Measurements from ENCODE around the gene ABCC5. TPM values are rescaled to one million over a fixed set of nuclear protein-coding genes. Genes with fewer than 3 reads are reported as not detected.

Gene ABCC5
- total RNA-seq, 1 experiment from 2014 or later = 37.6 TPM

- no peak for DNase-seq
- no peak overlapping the region for H3K4me3 Mint-ChIP-seq
- no peak overlapping the region for H2AK5ac ChIP-seq (ENCODE audit: insufficient read length, low read length)
- no peak overlapping the region for H2AFZ ChIP-seq (ENCODE audit: low read length)
- H2BK20ac ChIP-seq (ENCODE audit: low read depth, low read length, poor library complexity, severe bottlenecking) = no peak overlapping the region
- no peak overlapping the region for H3K23ac ChIP-seq (ENCODE audit: insufficient read length, low read depth, low read length)
- no peak overlapping the region for H2BK12ac ChIP-seq (ENCODE audit: insufficient read length, low read depth, low read length)
- H3K56ac ChIP-seq (ENCODE audit: insufficient read length, low read depth, low read length) = no peak overlapping the region
- no peak overlapping the region for H3K9ac ChIP-seq (ENCODE audit: extremely low read depth, insufficient read length, low read length)
- H3K79me1 ChIP-seq (ENCODE audit: insufficient read depth, low read depth, low read length, poor library complexity, severe bottlenecking) = no peaks in the 10 kb centered on the region
- no peaks in the 10 kb centered on the region for H3K27me3 ChIP-seq (ENCODE audit: insufficient read depth, low read length)
- H4K8ac ChIP-seq (replicated peaks; ENCODE audit: insufficient read length, low read depth, low read length) = no peak overlapping the region
- no peak overlapping the region for H2BK15ac ChIP-seq (ENCODE audit: low read depth, low read length)
- H3K23me2 ChIP-seq (ENCODE audit: insufficient read length, low read depth, low read length, poor library complexity, severe bottlenecking) = no peaks in the 10 kb centered on the region
- no peak overlapping the region for H3T11ph ChIP-seq (ENCODE audit: low read length)
- no peak overlapping the region for H3K4ac ChIP-seq (ENCODE audit: low read depth, low read length)
- no peaks in the 10 kb centered on the region for H3K9me3 Mint-ChIP-seq
- TF ChIP-seq CTCF (conservative IDR thresholded peaks at IDR 0.05) = no peak
- no peak overlapping the region for H2BK120ac ChIP-seq (ENCODE audit: low read depth, low read length, poor library complexity, severe bottlenecking)
- H3K79me2 ChIP-seq (ENCODE audit: insufficient read depth, low read length) = no peaks in the 10 kb centered on the region
- H3K27ac Mint-ChIP-seq = no peak overlapping the region; a peak in 1 of 7 replicates
- no peak overlapping the region for H2BK5ac ChIP-seq (ENCODE audit: insufficient read length, low read length)
- no CpG with 5 or more reads among the region's 9 CpGs for WGBS (ENCODE audit: extremely low coverage, insufficient read length, low lambda C conversion rate)
- no peak overlapping the region for H4K5ac ChIP-seq (ENCODE audit: insufficient read length, low read depth, low read length)
- H3K9me3 ChIP-seq (ENCODE audit: control insufficient read depth, low read depth, low read length) = no peaks in the 10 kb centered on the region
- H4K20me1 ChIP-seq (ENCODE audit: control insufficient read depth, insufficient read depth, insufficient read length) = no peaks in the 10 kb centered on the region
- no peak overlapping the region for H3K4me2 ChIP-seq (ENCODE audit: insufficient read depth, insufficient read length, low read length)
- no peak overlapping the region for H3K18ac ChIP-seq (ENCODE audit: insufficient read length, low read depth, low read length)
- no peak overlapping the region for H3K27ac ChIP-seq (ENCODE audit: insufficient read length, low read depth, low read length)
- peaks cover 5 to 8% of the 10 kb centered on the region in 2 experiments; a peak in 3 of 4 replicates for H3K4me1 Mint-ChIP-seq
- H3K36me3 Mint-ChIP-seq (ENCODE audit: insufficient read depth in 1 of 3, low read depth in 3 of 3) = no peaks in the 10 kb centered on the region
- H4K91ac ChIP-seq (ENCODE audit: insufficient read length, low read depth, low read length) = no peak overlapping the region
- no peaks in the 10 kb centered on the region for H3K4me1 ChIP-seq (ENCODE audit: insufficient read depth, low read length)
- H3K14ac ChIP-seq (ENCODE audit: insufficient read depth, low read length) = no peak overlapping the region
- H3K27me3 Mint-ChIP-seq (ENCODE audit: low read depth) = peaks cover 4% of the 10 kb centered on the region; the same call in 1 of the 2 replicates
Measured at GRCh38 chr3:184058029-184058428, 40.3 kb upstream of the ABCC5 start.
